MG63 (cell line): Measurements from ENCODE around the gene CFD. TPM values are rescaled to one million over a fixed set of nuclear protein-coding genes. Genes with fewer than 3 reads are reported as not detected.
"Not testable (repeated sequence)": the region's sequence is repeated elsewhere in the genome, so short reads cannot be mapped to it uniquely, and the experiment has no call there.

Experiments used
- DNase-seq: peaks from one replicate; pipeline ENCODE4 v3.0.0-alpha.2; 2020
- H3K27me3 ChIP-seq: fragments of 250-450 bp; sonication (Bioruptor Pico); 2 replicates; pipeline ENCODE4 v1.5.1; 2020; ENCODE audit warnings: mild to moderate bottlenecking, moderate library complexity
- H3K36me3 ChIP-seq: fragments of 250-450 bp; sonication (Bioruptor Pico); 2 replicates; pipeline ENCODE4 v1.5.1; 2020; ENCODE audit warnings: mild to moderate bottlenecking, moderate library complexity
- H3K4me3 ChIP-seq: fragments of 250-450 bp; sonication (Bioruptor Pico); 2 replicates; pipeline ENCODE4 v1.5.1; 2020; ENCODE audit warnings: mild to moderate bottlenecking, moderate library complexity
- H3K9me3 ChIP-seq: fragments of 250-450 bp; sonication (Bioruptor Pico); 2 replicates; pipeline ENCODE4 v1.5.1; 2020; ENCODE audit warnings: mild to moderate bottlenecking, moderate library complexity
- total RNA-seq: library from RNA; depleted of rRNA; stranded (reverse); fragments of >200 nt; shearing (Covaris generic); gene quantifications from 2 replicates; pipeline ENCODE4 v1.2.3, GENCODE V29; 2014; ENCODE audit warnings: low replicate concordance

CFD gene
- total RNA-seq, 1 experiment from 2014 or later = 2.8 TPM

DNA sequence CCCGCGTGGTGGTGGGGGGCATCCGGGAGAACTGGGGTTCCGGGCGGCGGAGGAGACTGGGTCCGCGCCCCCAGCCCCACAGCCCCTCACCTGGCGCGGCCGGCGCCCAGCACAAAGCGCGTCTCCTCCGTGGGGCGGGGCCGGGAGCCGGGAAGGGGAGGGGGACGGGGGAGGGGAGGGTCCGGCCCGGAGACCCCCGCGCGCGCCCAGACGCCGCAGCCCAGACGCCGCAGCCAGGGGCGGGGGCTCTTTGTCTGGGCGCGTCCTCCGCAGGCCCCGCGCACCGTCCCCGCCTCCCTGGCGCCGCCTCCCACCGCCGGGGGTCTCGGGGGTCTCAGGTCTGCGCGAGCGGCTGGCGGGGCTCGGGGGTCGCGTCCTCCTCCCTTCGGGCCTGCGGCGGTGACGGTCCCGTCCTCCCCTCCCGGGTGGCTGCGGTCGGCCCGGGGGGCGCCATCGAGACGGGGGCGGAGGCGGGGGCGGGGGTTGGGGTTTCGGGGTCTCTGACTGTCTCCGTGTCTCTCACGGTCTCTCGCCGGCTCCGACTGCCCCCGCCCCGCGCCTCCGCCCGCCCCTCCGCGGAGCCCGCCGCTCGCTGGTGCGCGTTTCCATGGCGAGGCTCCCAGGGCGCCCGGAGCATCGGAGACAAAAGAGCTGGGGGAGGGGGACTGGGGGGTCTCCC, 37.5 kb upstream of the CFD start, which contains the start of gene PLPPR3:
Gene PLPPR3 (minus strand): TSS at position 131 of the 679 bp plus-strand sequence. CDS start 396 bp downstream, outside the sequence.
- no peaks in the 10 kb centered on the region for H3K36me3 ChIP-seq
- no peak for DNase-seq
- H3K4me3 ChIP-seq = no peak within 1 kb of the TSS
- H3K27me3 ChIP-seq = no peaks in the 10 kb centered on the region
- no peaks in the 10 kb centered on the region for H3K9me3 ChIP-seq

DNA sequence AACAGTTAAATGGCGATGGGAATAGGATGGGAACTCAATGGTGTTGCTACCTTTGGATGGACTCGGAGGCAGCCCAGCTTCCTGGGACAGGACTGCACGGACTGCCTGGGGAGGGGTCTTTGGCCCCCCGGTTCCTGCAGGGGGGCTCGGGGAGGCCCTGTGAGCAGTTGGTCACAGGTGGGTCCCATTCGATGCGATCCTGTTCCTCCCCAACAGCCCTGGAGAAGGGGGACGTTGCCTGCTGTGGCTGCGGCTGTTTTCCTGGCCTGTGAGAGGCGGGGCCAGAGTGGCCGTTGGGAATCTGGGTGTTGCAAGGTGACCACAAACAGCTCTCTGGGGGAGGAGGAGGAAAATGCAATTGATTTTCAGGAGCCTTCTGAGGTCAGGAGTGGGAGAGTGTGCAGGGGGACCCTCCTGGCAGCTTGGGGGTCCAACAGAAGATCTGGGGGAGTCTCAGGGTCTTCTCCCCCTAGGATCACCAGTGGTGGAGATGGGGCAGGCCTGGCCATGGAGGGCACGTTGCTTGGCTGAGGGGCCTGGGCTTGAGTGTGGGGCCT, 35.8 kb upstream of the CFD start:
- no peaks in the 10 kb centered on the region for H3K36me3 ChIP-seq
- no peaks in the 10 kb centered on the region for H3K9me3 ChIP-seq
- DNase-seq = no peak
- no peaks in the 10 kb centered on the region for H3K27me3 ChIP-seq
- H3K4me3 ChIP-seq = no peak overlapping the region

DNA sequence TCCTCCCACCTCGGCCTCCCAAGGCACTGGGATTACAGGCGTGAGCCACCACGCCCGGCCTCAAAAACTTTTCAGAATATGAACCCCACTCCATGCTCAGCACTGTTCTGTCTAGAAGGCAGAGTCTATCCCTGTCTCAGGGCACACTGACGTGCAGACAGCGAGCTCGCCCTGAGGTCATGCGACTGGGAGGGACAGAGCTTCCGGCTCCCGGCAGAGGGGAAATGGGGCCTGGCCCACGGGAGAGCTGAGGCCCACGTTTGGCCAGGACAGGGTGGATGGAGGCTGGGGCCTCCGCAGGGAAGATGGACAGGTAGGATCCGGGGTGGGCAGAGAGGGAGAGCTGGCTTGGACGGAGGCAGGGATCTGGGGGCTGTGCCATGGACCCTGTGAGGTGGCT, 34.6 kb upstream of the CFD start:
- Histone ChIP-seq H3K9me3 (no peaks in the 10 kb centered on the region), H3K36me3 (no peaks in the 10 kb centered on the region), H3K27me3 (no peaks in the 10 kb centered on the region), H3K4me3 (no peak overlapping the region)
- DNase-seq = no peak

DNA sequence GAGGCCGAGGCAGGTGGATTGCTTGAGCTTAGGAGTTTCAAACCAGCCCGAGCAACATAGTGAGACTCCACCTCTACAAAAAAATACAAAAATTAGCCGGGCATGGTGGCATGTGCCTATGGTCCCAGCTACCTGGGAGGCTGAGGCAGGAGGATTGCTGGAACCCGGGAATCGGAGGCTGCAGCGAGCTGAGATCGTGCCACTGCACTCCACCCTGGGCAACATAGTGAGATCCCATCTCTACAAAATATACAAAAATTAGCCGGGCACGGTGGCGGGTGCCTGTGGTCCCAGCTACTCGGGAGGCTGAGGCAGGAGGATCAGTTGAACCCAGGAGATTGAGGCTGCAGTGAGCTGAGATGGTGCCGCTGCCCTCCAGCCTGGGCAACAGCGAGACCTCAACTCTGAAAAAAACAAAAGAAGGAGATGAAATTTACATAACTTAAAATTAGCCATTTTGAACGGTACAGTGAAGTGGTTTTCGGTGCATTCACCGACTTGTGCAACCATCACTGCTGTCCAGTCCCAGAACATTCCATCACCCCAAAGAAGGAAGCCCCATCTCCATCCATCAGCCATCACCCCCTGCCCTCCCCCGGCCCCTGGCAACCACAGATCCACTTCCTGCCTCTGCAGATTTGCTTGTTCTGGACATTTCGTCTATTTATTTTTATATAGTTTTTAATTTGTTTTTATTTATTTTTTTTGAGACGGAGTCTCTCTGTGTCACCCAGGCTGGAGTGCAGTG, 33.4 kb upstream of the CFD start:
- Histone ChIP-seq H3K27me3 (no peaks in the 10 kb centered on the region), H3K4me3 (no peak overlapping the region)

DNA sequence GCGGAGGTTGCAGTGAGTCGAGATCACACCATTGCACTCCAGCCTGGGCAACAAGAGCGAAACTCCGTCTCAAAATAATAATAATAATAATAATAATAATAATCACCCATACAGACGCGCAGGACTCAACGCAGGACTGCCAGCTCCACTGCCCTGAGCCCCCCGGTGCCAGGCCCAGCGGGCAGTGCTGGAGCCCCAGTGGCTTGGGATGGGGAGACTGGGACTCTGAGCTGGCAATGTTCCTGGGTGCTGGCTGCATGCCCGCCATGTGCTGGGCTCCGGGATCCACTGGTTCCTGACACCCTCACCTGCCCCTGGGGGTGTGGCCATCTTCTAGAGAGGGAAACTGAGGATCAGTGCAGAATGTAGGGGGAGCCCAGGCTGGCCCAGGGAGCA, 32.2 kb upstream of the CFD start:
- no peak for DNase-seq
- no peak overlapping the region for H3K4me3 ChIP-seq
- no peaks in the 10 kb centered on the region for H3K9me3 ChIP-seq
- no peaks in the 10 kb centered on the region for H3K36me3 ChIP-seq
- H3K27me3 ChIP-seq = no peaks in the 10 kb centered on the region

More for the DNA sequence above, 33.4 kb upstream of the CFD start:
- Histone ChIP-seq H3K9me3 (no peaks in the 10 kb centered on the region), H3K36me3 (no peaks in the 10 kb centered on the region)
- no peak for DNase-seq

DNA sequence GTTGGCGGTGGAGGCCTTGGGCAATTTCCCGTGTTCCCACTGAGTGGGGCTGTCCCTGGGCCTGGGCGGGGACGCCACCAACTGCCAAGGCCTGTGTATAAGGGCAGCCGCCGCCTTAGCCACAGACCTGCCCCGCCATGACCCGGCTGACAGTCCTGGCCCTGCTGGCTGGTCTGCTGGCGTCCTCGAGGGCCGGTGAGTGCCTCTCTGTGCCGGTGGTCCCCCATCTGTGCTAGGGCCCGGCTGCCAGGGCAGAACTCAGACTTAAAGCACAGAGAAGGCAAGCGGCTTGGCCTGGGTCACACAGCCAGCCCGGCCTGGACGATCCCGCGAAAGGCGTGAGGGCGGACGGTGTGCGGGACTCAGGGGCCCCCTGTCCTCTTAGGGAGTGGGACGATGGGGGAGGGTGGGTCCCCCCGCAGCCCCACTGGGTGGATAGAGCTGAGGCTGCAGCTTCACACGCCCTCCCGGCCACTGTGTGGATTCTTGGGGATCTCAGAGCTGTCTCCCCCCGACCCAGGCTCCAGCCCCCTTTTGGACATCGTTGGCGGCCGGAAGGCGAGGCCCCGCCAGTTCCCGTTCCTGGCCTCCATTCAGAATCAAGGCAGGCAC, 31.6 kb upstream of the CFD start, which contains the start of gene AZU1:
Gene AZU1 (plus strand): TSS at position 128 of the 612 bp plus-strand sequence. CDS start 10 bp downstream, at position 138.
- Histone ChIP-seq H3K27me3 (no peaks in the 10 kb centered on the region), H3K9me3 (no peaks in the 10 kb centered on the region), H3K4me3 (no peak within 1 kb of the TSS), H3K36me3 (no peaks in the 10 kb centered on the region)
- no peak for DNase-seq

DNA sequence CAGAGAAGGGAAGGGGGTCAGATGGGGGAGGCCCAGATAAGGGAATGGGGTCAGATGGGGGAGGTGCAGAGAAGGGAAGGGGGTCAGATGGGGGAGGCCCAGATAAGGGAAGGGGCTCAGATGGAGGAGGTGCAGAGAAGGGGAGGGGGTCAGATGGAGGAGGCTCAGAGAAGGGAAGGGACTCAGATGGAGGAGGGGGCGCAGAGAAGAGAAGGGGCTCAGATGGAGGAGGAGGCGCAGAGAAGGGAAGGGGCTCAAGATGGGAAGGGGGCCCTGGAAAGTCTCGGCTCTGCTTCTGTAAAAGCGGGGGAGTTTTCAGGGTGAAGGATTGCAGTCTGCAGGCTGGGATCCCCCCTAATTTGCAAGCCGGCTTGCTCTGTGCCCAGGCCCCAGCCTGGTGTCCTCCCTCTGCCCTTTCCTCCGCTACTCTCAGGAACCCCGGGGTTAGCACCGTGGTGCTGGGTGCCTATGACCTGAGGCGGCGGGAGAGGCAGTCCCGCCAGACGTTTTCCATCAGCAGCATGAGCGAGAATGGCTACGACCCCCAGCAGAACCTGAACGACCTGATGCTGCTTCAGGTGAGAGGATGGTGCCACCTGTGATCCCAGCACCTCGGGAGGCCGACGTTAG, 30.2 kb upstream of the CFD start:
- no peaks in the 10 kb centered on the region for H3K9me3 ChIP-seq
- no peaks in the 10 kb centered on the region for H3K27me3 ChIP-seq
- H3K36me3 ChIP-seq = no peaks in the 10 kb centered on the region
- no peak overlapping the region for H3K4me3 ChIP-seq
- DNase-seq = no peak

DNA sequence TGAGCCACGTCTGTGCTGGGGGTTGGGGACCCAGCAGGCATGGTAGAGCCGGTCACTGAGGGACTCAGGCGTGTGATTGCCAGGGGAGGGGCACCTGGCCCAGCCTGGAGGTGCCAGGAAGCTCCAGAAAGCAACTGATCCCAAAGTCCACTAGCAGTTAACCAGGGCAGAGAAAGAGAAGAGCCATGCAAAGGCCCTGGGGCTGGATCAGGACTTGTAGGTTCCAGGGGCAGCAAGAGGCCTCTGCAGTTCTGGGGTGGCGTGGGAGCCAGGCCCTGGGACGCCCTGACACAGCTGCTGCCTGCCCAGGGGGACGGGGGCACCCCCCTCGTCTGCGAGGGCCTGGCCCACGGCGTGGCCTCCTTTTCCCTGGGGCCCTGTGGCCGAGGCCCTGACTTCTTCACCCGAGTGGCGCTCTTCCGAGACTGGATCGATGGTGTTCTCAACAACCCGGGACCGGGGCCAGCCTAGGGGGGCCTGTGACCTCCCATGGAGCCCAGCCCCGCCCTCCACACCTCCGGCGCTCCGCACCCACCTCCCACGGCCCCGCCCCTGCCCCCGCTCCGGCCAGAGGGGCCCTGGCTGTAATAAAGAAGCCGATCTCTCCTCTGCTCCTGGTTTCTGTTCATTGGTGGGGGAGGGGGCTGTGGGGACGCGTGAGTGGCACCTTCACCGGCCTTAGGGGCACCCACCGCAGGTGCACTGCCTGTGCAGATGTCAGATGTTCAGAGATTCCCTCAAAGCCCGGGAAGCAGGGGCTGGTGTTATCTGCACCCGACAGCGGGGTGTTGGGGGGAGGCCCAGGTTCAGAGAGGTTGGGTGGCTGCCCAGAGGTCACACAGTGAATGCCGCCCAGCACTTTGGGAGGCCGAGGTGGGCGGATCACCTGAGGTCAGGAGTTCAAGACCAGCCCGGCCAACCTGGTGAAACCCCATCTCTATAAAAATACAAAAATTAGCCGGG, 27.8 kb upstream of the CFD start:
- no peaks in the 10 kb centered on the region for H3K27me3 ChIP-seq
- H3K36me3 ChIP-seq = no peaks in the 10 kb centered on the region
- no peak for DNase-seq

DNA sequence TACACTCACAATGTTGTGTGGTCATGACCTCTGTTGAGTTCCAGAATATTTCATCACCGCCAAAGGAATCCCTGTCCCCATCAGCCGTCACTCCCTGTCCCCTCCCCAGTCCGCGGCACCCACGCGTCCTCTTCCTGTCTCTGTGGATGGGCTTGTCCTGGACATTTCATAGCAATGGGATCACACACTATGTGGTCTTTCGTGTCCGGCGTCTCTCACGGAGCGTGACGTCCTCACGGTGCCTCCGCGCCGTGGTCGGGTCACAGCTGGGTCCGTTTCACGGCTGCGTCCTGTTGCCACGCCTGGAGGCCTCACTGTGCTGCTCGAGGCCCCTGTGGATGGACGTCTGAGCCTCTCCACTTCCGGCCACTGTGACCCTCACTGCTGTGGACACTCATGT, 25.2 kb upstream of the CFD start:
- H3K9me3 ChIP-seq = no peaks in the 10 kb centered on the region
- DNase-seq = no peak
- no peaks in the 10 kb centered on the region for H3K36me3 ChIP-seq
- H3K27me3 ChIP-seq = no peaks in the 10 kb centered on the region
- H3K4me3 ChIP-seq = no peak overlapping the region

More for the DNA sequence above, 27.8 kb upstream of the CFD start:
- no peaks in the 10 kb centered on the region for H3K9me3 ChIP-seq
- no peak overlapping the region for H3K4me3 ChIP-seq

DNA sequence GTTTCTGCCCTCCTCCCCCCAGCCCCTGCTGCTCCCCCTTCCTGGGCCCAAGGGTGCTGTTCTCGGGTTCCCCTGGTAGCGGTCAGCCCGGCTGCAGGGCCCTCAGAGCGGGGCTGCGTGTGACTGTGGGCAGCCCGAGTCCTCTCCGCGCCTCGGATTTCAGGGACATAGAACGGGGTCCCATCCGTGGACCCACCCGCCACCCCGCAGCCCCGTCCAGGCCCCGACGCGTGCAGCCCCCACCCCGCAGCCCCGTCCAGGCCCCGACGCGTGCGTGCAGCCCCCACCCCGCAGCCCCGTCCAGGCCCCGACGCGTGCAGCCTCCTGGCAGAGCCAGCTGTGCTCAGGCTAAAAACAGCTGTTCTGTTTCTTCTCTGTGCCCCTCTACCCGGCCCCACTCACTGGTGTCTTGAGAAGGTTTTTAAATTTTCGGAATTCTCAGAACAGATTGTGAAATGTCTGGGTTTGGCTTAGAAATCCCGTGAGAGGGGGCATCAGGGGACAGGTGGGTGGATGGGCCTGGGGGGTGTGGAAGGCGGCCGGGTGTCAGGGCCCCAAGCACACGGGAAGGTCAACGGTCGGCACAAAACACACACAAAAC, 24.2 kb upstream of the CFD start:
- no peak for DNase-seq
- H3K27me3 ChIP-seq = no peaks in the 10 kb centered on the region
- no peaks in the 10 kb centered on the region for H3K9me3 ChIP-seq
- H3K4me3 ChIP-seq = no peak overlapping the region
- H3K36me3 ChIP-seq = no peaks in the 10 kb centered on the region

DNA sequence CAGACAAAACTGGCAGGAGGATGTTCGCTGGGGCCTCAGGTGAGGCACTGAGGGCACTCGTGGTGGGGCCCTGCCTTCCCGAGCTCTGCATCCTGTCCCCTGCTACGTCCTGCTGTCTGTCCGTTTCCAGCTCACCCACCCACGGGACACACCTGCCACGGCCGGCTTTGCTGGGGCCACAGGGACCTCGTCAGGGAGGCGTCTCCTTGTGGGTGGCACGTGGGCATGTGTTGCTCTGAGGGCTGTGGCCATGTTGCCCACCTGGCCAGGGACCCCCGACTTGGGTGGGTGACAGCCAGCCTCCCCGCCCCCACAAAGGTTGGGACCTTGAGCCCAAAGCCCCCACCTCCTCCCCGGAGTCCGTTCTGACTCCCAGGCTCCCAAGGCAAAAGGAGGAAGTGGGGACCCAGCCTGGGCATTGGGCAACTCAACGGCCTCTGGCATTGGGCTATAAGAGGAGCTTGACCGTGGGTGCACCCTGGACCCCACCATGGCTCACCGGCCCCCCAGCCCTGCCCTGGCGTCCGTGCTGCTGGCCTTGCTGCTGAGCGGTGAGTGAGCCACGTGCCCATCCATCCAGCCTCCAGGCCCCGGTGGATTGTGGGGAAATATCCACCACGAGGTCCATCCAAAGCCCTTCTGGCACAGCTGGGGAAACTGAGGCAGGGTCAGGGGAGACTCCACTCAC, 18.8 kb upstream of the CFD start, which contains the start of gene PRTN3:
Gene PRTN3 (plus strand): TSS at position 481 of the 688 bp plus-strand sequence. CDS start 10 bp downstream, at position 491.
- H3K9me3 ChIP-seq = no peaks in the 10 kb centered on the region
- no peak within 1 kb of the TSS for H3K4me3 ChIP-seq
- DNase-seq = no peak
- H3K27me3 ChIP-seq = peaks cover 8% of the 10 kb centered on the region
- no peaks in the 10 kb centered on the region for H3K36me3 ChIP-seq

DNA sequence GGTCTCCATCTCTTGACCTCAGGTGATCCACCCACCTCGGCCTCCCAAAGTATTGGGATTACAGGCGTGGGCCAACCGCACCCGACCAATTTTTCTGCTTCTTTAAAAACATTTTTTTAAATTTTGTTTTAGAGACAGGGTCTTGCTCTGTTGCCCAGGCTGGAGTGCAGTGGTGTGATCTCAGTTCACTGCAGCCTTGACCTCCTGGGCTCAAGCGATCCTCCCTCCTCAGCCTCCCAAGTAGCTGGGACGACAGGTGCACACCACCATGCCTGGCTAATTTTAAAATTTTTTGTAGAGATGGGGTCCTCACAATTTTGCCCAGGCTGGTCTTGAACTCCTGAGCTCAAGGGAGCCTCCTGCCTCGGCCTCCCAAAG, 16.7 kb upstream of the CFD start:
- H3K27me3 ChIP-seq, H3K36me3 ChIP-seq, H3K9me3 ChIP-seq, DNase-seq, H3K4me3 ChIP-seq: not testable (repeated sequence)

DNA sequence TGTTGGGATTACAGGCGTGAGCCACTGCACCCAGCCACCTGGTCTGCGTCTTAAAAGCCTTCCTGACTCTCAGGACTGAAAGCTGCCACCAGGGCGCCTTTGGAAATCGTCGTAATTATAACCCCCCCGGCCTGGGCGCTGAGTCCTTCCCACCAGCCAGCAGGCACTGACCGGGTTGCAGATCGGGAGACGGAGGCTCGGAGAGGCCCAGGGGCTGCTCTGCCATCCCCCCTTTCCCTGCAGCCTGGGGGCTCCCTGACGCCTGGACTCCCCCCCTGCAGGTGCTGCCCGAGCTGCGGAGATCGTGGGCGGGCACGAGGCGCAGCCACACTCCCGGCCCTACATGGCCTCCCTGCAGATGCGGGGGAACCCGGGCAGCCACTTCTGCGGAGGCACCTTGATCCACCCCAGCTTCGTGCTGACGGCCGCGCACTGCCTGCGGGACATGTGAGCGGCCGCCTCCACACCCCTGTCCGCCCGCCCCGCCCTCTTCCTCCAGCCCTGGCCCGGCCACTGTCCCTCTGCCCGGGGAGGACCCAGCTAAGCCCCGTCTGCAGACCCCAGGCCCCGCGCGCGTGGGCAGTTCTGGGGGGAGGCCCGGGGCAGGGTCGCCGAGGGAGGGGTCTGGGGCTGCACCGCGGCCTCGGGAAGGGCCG, 16.2 kb upstream of the CFD start:
- Histone ChIP-seq H3K27me3 (peaks cover 8% of the 10 kb centered on the region), H3K36me3 (no peaks in the 10 kb centered on the region), H3K4me3 (no peak overlapping the region), H3K9me3 (no peaks in the 10 kb centered on the region)
- no peak for DNase-seq

DNA sequence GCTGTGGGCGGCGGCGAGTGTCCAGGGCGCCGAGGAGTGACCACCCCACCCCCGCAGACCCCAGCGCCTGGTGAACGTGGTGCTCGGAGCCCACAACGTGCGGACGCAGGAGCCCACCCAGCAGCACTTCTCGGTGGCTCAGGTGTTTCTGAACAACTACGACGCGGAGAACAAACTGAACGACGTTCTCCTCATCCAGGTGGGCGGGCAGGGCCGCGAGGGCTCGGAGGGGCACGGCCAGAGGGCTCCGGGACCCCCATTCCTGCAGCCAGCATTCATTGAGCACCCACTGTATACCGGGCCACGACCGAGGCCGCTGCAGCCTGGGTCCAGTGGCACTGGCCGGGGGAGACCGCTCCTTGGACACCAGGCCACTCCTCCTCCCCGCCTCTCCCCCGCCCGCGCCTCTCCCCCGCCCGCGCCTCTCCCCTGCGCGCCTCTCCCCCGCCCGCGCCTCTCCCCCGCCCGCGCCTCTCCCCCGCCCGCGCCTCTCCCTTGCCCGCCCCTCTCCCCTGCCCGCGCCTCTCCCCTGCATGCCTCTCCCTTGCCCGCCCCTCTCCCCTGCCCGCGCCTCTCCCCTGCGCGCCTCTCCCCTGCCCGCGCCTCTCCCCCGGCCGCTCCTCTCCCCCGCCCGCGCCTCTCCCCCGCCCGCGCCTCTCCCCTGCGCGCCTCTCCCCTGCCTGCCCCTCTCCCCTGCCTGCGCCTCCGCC, 15.5 kb upstream of the CFD start:
- Histone ChIP-seq H3K9me3 (no peaks in the 10 kb centered on the region), H3K4me3 (no peak overlapping the region), H3K36me3 (no peaks in the 10 kb centered on the region), H3K27me3 (peaks cover 8% of the 10 kb centered on the region)
- no peak for DNase-seq
